H1 (cell line): ENCODE measurements around the gene TEKT3. TPM values are rescaled to one million over a fixed set of nuclear protein-coding genes. Genes with fewer than 3 reads are reported as not detected.

Source experiments
- BRCA1 ChIP-seq: IDR thresholded peaks from 2 replicates; pipeline ENCODE4 v1.6.1; 2012; ENCODE audit warnings: low read depth, low read length, improper control_type of control experiment
- CBX8 ChIP-seq: fragments of 300-800, 300-1000 bp; sonication (generic); IDR thresholded peaks from 2 replicates; pipeline ENCODE4 v1.7.1; 2016; ENCODE audit warnings: low read depth, low read length, borderline replicate concordance
- KDM1A ChIP-seq: fragments of 200-600, 300-600 bp; sonication (generic); IDR thresholded peaks from 2 replicates; pipeline ENCODE4 v1.7.1; 2016; ENCODE audit warnings: mild to moderate bottlenecking, low read length, borderline replicate concordance
- MAFK ChIP-seq: IDR thresholded peaks from 2 replicates; pipeline ENCODE4 v1.6.1; 2012; ENCODE audit warnings: low read depth, mild to moderate bottlenecking, improper control_type of control experiment, low read length
- SIN3A ChIP-seq, 2 experiments: IDR thresholded peaks in 1 of 2; conservative IDR thresholded peaks in 1 of 2; 2 replicates each; pipeline ENCODE4 v1.6.1; 2011 to 2012; ENCODE audit warnings: low read length in 2 of 2, improper control_type of control experiment in 1 of 2, low read depth in 1 of 2, mild to moderate bottlenecking in 1 of 2
- SIRT6 ChIP-seq: IDR thresholded peaks from one replicate; pipeline ENCODE4 v1.7.1; 2012; ENCODE audit warnings: low read length, inconsistent platforms
- SP1 ChIP-seq: IDR thresholded peaks from 2 replicates; pipeline ENCODE4 v1.6.1; 2011; ENCODE audit warnings: low read depth, low read length
- SP2 ChIP-seq: IDR thresholded peaks from 2 replicates; pipeline ENCODE4 v1.6.1; 2012; ENCODE audit warnings: mild to moderate bottlenecking, low read length, inconsistent platforms
- SUZ12 ChIP-seq: fragments of 200-600 bp; sonication (generic); IDR thresholded peaks from 2 replicates; pipeline ENCODE4 v1.6.1; 2012; ENCODE audit warnings: mild to moderate bottlenecking, inconsistent platforms, low read length, moderate library complexity, mixed read lengths
- TAF1 ChIP-seq: IDR thresholded peaks from 2 replicates; pipeline ENCODE4 v1.6.1; 2011; ENCODE audit warnings: mild to moderate bottlenecking, low read depth, low read length
- TAF7 ChIP-seq: optimal IDR thresholded peaks from 2 replicates; pipeline ENCODE3; 2011; ENCODE audit warnings: low read depth, mild to moderate bottlenecking, inconsistent platforms, low read length, moderate library complexity, borderline replicate concordance
- polyA plus RNA-seq, 7 experiments: library from polyadenylated mRNA; depleted of rRNA in 3 of 7; stranded (reverse) in 5 of 7; unstranded in 2 of 7; fragments of >200 nt in 5 of 7; fragments of 200-250 nt in 2 of 7; gene quantifications; 1 replicate in 5 of 7; 2 replicates in 1 of 7; 4 replicates in 1 of 7; pipeline versions ENCODE4 v1.2.1 to v1.2.3, GENCODE V29; 2011 to 2013; ENCODE audit warnings: missing spikeins in 2 of 7, mixed read lengths in 2 of 7
- total RNA-seq: library from RNA; stranded (reverse); fragmentation: NEBNext Ultra II Directional; extraction: Animal tissue kit (Norgen Biotek cat#: 25700); gene quantifications from 2 replicates; pipeline ENCODE4 v1.2.1, GENCODE V29; 2021
- TF ChIP-seq, protein P1 (sequence below): fragments of 300-600 bp; sonication (generic); IDR thresholded peaks from 2 replicates; pipeline ENCODE4 v1.7.1; 2012; ENCODE audit warnings: low read length, moderate library complexity, mild to moderate bottlenecking, inconsistent platforms; ENCODE audit not compliant: insufficient replicate concordance

The TEKT3 gene
- total and polyA plus RNA-seq, 2 of the 8 experiments (the other 6 are each of a cell fraction or from before 2014, with no cell fraction given): 2.2 to 2.9 TPM

DNA sequence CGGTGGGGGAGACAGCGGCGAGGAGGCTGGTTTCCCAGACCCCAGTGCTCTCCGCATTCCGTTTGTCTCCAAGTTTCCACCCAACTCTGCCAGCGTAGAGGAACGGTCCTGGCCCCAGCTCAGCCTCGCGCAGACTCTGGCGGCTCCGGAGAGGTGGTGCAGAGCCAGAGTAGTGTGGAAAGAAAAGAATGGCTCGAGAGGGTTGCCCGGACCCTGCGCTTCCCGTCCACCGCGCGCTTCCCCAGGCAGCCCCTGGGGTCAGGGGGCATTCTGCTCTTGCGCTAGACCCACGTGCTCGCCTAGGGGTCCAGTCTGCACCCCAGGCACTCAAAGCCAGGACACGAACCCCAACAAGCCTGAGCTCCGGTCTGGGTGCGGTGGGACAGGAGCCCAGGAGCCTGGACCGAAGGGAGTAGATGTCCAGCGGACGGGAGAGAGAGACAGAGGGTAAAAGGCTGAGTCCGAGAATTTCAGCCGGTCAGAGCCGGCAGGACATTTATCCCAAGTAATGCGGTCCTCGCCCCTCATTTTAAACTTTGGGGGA is 80.1 kb downstream of the TEKT3 start (continued):
- TF ChIP-seq KDM1A (no peak), SIRT6 (no peak), SP1 (no peak), BRCA1 (no peak), CBX8 (no peak), TAF7 (no peak), SUZ12 (peak; percentile 59), SIN3A (conservative IDR thresholded peaks at IDR 0.05 in 1 of 2, IDR thresholded peaks at IDR 0.05 in 1 of 2; ENCODE audit: low read depth in 1 of 2, low read length in 2 of 2) (no peak), TAF1 (no peak), SP2 (no peak), MAFK (no peak)
- TF ChIP-seq, protein P1, sequence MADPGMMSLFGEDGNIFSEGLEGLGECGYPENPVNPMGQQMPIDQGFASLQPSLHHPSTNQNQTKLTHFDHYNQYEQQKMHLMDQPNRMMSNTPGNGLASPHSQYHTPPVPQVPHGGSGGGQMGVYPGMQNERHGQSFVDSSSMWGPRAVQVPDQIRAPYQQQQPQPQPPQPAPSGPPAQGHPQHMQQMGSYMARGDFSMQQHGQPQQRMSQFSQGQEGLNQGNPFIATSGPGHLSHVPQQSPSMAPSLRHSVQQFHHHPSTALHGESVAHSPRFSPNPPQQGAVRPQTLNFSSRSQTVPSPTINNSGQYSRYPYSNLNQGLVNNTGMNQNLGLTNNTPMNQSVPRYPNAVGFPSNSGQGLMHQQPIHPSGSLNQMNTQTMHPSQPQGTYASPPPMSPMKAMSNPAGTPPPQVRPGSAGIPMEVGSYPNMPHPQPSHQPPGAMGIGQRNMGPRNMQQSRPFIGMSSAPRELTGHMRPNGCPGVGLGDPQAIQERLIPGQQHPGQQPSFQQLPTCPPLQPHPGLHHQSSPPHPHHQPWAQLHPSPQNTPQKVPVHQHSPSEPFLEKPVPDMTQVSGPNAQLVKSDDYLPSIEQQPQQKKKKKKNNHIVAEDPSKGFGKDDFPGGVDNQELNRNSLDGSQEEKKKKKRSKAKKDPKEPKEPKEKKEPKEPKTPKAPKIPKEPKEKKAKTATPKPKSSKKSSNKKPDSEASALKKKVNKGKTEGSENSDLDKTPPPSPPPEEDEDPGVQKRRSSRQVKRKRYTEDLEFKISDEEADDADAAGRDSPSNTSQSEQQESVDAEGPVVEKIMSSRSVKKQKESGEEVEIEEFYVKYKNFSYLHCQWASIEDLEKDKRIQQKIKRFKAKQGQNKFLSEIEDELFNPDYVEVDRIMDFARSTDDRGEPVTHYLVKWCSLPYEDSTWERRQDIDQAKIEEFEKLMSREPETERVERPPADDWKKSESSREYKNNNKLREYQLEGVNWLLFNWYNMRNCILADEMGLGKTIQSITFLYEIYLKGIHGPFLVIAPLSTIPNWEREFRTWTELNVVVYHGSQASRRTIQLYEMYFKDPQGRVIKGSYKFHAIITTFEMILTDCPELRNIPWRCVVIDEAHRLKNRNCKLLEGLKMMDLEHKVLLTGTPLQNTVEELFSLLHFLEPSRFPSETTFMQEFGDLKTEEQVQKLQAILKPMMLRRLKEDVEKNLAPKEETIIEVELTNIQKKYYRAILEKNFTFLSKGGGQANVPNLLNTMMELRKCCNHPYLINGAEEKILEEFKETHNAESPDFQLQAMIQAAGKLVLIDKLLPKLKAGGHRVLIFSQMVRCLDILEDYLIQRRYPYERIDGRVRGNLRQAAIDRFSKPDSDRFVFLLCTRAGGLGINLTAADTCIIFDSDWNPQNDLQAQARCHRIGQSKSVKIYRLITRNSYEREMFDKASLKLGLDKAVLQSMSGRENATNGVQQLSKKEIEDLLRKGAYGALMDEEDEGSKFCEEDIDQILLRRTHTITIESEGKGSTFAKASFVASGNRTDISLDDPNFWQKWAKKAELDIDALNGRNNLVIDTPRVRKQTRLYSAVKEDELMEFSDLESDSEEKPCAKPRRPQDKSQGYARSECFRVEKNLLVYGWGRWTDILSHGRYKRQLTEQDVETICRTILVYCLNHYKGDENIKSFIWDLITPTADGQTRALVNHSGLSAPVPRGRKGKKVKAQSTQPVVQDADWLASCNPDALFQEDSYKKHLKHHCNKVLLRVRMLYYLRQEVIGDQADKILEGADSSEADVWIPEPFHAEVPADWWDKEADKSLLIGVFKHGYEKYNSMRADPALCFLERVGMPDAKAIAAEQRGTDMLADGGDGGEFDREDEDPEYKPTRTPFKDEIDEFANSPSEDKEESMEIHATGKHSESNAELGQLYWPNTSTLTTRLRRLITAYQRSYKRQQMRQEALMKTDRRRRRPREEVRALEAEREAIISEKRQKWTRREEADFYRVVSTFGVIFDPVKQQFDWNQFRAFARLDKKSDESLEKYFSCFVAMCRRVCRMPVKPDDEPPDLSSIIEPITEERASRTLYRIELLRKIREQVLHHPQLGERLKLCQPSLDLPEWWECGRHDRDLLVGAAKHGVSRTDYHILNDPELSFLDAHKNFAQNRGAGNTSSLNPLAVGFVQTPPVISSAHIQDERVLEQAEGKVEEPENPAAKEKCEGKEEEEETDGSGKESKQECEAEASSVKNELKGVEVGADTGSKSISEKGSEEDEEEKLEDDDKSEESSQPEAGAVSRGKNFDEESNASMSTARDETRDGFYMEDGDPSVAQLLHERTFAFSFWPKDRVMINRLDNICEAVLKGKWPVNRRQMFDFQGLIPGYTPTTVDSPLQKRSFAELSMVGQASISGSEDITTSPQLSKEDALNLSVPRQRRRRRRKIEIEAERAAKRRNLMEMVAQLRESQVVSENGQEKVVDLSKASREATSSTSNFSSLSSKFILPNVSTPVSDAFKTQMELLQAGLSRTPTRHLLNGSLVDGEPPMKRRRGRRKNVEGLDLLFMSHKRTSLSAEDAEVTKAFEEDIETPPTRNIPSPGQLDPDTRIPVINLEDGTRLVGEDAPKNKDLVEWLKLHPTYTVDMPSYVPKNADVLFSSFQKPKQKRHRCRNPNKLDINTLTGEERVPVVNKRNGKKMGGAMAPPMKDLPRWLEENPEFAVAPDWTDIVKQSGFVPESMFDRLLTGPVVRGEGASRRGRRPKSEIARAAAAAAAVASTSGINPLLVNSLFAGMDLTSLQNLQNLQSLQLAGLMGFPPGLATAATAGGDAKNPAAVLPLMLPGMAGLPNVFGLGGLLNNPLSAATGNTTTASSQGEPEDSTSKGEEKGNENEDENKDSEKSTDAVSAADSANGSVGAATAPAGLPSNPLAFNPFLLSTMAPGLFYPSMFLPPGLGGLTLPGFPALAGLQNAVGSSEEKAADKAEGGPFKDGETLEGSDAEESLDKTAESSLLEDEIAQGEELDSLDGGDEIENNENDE: no peak
